GM12878 (cell line): ENCODE results near the gene DRD2. TPM values are rescaled to one million over a fixed set of nuclear protein-coding genes. Genes with fewer than 3 reads are reported as not detected.

Source experiments
- ASH2L ChIP-seq: fragments of 300-600, 200-600 bp; sonication (generic); IDR thresholded peaks from 2 replicates; pipeline ENCODE4 v1.6.1; 2017; ENCODE audit warnings: low read depth, mild to moderate bottlenecking, borderline replicate concordance
- BACH1 ChIP-seq: fragments of 450-650 bp; IDR thresholded peaks from 2 replicates; pipeline ENCODE4 v1.6.1; 2017; ENCODE audit warnings: mild to moderate bottlenecking, borderline replicate concordance
- CBX5 ChIP-seq: sonication (generic); IDR thresholded peaks from 2 replicates; pipeline ENCODE4 v1.6.1; 2016; ENCODE audit warnings: low read depth, moderate library complexity, mild to moderate bottlenecking, inconsistent platforms
- ESRRA ChIP-seq: IDR thresholded peaks from 2 replicates; pipeline ENCODE4 v1.6.1; 2012; ENCODE audit warnings: mild to moderate bottlenecking, low read length, improper control_type of control experiment
- KLF5 ChIP-seq: fragments of 450-650 bp; IDR thresholded peaks from 2 replicates; pipeline ENCODE4 v1.6.1; 2014; ENCODE audit warnings: mild to moderate bottlenecking; ENCODE audit not compliant: partially characterized antibody
- PAX8 ChIP-seq: fragments of 450-650 bp; IDR thresholded peaks from 2 replicates; pipeline ENCODE4 v1.6.1; 2017; ENCODE audit warnings: mild to moderate bottlenecking, moderate library complexity
- POLR2AphosphoS5 ChIP-seq: IDR thresholded peaks from 2 replicates; pipeline ENCODE4 v1.6.1; 2011; ENCODE audit warnings: mild to moderate bottlenecking, low read length, inconsistent platforms
- SUPT20H ChIP-seq: IDR thresholded peaks from 2 replicates; pipeline ENCODE4 v1.6.1; 2011; ENCODE audit warnings: low read depth, mild to moderate bottlenecking, low read length, moderate library complexity, borderline replicate concordance; ENCODE audit not compliant: control insufficient read depth
- polyA plus RNA-seq, 11 experiments: library from polyadenylated mRNA; depleted of rRNA in 4 of 11; unstranded in 6 of 11; stranded (reverse) in 5 of 11; fragments of >200 nt; fragmentation: Nextera tagmentation in 4 of 11; fragmentation: Illumina TruSeq in 1 of 11; extraction: Ambion mirVana in 4 of 11; extraction: Trizol in 1 of 11; gene quantifications; 1 replicate in 1 of 11; 2 replicates in 10 of 11; pipeline versions ENCODE4 v1.2.1 to v1.2.3, GENCODE V29; 2011 to 2016; ENCODE audit warnings: inconsistent platforms in 2 of 11, missing spikeins in 2 of 11, low read depth in 1 of 11
- total RNA-seq, 4 experiments: library from RNA; depleted of rRNA in 3 of 4; stranded (reverse); fragments of >200 nt in 3 of 4; fragmentation: Illumina TruSeq in 1 of 4; extraction: Trizol in 1 of 4; gene quantifications; 2 replicates each; pipeline versions ENCODE4 v1.2.1 to v1.2.3, GENCODE V29; 2013 to 2021
- TF ChIP-seq, protein P1 (sequence below): fragments of 450-650 bp; IDR thresholded peaks from 2 replicates; pipeline ENCODE4 v1.6.1; 2017; ENCODE audit warnings: mild to moderate bottlenecking, moderate library complexity
- TF ChIP-seq, protein P2 (sequence below): fragments of 450-650 bp; IDR thresholded peaks from 2 replicates; pipeline ENCODE4 v1.6.1; 2016; ENCODE audit warnings: mild to moderate bottlenecking, moderate library complexity, borderline replicate concordance

The DRD2 gene
- total and polyA plus RNA-seq, 10 of the 15 experiments (the other 5 are each of a cell fraction or from before 2014, with no cell fraction given) = not detected

DNA sequence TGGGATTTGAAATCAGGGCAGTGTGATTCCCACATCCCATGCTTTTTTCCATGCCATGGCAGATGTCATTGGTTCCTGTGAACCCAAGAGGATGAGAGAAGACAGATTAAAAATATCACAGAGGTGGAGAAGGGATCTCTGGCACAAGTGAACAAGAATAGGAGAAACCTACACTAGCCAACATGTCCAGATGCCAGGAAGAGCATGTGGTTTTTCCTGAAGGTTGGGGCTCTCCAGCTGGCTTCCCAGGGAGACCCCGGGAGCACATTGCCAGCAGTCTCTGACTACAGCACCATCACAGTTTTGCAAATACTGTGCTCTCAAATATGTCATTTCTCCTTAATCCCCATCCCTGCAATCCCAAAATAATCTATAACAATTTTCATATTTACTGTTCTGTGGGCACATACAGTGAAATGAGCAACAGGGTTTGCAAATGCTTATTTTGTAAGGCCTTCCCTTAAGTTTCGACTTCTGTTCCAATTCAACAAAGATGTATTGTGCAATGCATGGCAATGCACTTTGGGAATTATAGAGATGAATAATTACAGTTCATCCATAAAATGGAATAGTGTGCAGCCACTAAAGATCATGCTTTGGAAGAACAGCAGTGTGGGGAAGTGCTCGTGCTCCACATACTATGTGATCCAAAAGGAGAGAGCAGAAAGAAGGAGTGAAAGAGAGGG, 82.8 kb downstream of the DRD2 start (continued):
- TF ChIP-seq, protein P1, sequence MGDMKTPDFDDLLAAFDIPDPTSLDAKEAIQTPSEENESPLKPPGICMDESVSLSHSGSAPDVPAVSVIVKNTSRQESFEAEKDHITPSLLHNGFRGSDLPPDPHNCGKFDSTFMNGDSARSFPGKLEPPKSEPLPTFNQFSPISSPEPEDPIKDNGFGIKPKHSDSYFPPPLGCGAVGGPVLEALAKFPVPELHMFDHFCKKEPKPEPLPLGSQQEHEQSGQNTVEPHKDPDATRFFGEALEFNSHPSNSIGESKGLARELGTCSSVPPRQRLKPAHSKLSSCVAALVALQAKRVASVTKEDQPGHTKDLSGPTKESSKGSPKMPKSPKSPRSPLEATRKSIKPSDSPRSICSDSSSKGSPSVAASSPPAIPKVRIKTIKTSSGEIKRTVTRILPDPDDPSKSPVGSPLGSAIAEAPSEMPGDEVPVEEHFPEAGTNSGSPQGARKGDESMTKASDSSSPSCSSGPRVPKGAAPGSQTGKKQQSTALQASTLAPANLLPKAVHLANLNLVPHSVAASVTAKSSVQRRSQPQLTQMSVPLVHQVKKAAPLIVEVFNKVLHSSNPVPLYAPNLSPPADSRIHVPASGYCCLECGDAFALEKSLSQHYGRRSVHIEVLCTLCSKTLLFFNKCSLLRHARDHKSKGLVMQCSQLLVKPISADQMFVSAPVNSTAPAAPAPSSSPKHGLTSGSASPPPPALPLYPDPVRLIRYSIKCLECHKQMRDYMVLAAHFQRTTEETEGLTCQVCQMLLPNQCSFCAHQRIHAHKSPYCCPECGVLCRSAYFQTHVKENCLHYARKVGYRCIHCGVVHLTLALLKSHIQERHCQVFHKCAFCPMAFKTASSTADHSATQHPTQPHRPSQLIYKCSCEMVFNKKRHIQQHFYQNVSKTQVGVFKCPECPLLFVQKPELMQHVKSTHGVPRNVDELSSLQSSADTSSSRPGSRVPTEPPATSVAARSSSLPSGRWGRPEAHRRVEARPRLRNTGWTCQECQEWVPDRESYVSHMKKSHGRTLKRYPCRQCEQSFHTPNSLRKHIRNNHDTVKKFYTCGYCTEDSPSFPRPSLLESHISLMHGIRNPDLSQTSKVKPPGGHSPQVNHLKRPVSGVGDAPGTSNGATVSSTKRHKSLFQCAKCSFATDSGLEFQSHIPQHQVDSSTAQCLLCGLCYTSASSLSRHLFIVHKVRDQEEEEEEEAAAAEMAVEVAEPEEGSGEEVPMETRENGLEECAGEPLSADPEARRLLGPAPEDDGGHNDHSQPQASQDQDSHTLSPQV = no peak
- TF ChIP-seq KLF5 (no peak), SUPT20H (no peak), POLR2AphosphoS5 (no peak), CBX5 (no peak), ASH2L (no peak), ESRRA (no peak), BACH1 (no peak), PAX8 (no peak)
- TF ChIP-seq, protein P2, sequence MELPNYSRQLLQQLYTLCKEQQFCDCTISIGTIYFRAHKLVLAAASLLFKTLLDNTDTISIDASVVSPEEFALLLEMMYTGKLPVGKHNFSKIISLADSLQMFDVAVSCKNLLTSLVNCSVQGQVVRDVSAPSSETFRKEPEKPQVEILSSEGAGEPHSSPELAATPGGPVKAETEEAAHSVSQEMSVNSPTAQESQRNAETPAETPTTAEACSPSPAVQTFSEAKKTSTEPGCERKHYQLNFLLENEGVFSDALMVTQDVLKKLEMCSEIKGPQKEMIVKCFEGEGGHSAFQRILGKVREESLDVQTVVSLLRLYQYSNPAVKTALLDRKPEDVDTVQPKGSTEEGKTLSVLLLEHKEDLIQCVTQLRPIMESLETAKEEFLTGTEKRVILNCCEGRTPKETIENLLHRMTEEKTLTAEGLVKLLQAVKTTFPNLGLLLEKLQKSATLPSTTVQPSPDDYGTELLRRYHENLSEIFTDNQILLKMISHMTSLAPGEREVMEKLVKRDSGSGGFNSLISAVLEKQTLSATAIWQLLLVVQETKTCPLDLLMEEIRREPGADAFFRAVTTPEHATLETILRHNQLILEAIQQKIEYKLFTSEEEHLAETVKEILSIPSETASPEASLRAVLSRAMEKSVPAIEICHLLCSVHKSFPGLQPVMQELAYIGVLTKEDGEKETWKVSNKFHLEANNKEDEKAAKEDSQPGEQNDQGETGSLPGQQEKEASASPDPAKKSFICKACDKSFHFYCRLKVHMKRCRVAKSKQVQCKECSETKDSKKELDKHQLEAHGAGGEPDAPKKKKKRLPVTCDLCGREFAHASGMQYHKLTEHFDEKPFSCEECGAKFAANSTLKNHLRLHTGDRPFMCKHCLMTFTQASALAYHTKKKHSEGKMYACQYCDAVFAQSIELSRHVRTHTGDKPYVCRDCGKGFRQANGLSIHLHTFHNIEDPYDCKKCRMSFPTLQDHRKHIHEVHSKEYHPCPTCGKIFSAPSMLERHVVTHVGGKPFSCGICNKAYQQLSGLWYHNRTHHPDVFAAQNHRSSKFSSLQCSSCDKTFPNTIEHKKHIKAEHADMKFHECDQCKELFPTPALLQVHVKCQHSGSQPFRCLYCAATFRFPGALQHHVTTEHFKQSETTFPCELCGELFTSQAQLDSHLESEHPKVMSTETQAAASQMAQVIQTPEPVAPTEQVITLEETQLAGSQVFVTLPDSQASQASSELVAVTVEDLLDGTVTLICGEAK = no peak
